Fibroblast of lung (primary cell): ENCODE results near the gene C3orf18.

Source experiments
- EZH2 ChIP-seq: IDR thresholded peaks from 2 replicates; pipeline ENCODE4 v1.5.1; 2012; ENCODE audit warnings: low read length, control low read depth, mild to moderate bottlenecking; ENCODE audit errors: missing control alignments
- TF ChIP-seq, protein P1 (sequence below), 2 donors: IDR thresholded peaks in 1 of 2; conservative IDR thresholded peaks in 1 of 2; 1 replicate in 1 of 2; 2 replicates in 1 of 2; pipeline ENCODE4 v1.5.1; 2011 to 2012; ENCODE audit warnings: low read length in 2 of 2, control low read depth in 1 of 2, inconsistent platforms in 1 of 2, low read depth in 1 of 2, mild to moderate bottlenecking in 1 of 2

GRCh38 chr3:50577348-50577747 lies 9.8 kb upstream of the C3orf18 start:
- TF ChIP-seq, protein P1, sequence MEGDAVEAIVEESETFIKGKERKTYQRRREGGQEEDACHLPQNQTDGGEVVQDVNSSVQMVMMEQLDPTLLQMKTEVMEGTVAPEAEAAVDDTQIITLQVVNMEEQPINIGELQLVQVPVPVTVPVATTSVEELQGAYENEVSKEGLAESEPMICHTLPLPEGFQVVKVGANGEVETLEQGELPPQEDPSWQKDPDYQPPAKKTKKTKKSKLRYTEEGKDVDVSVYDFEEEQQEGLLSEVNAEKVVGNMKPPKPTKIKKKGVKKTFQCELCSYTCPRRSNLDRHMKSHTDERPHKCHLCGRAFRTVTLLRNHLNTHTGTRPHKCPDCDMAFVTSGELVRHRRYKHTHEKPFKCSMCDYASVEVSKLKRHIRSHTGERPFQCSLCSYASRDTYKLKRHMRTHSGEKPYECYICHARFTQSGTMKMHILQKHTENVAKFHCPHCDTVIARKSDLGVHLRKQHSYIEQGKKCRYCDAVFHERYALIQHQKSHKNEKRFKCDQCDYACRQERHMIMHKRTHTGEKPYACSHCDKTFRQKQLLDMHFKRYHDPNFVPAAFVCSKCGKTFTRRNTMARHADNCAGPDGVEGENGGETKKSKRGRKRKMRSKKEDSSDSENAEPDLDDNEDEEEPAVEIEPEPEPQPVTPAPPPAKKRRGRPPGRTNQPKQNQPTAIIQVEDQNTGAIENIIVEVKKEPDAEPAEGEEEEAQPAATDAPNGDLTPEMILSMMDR (conservative IDR thresholded peaks at IDR 0.05 in 1 of 2, IDR thresholded peaks at IDR 0.05 in 1 of 2; ENCODE audit: low read depth in 1 of 2, low read length in 2 of 2), result no peak
- no peak for TF ChIP-seq EZH2
